COR-L47 (cell line): ENCODE data around the gene PTPDC1.

Experiments
- DNase-seq: peaks from one replicate; lab custom pipeline; 2025; lab: John Stamatoyannopoulos, UW

PTPDC1 gene

GRCh38 chr9:94140791-94141790 is 56.8 kb downstream of the PTPDC1 start:
- DNase-seq = no peak

GRCh38 chr9:94142353-94142752 is 58.1 kb downstream of the PTPDC1 start:
- no peak for DNase-seq

- DNase-seq = no peak
Observed at GRCh38 chr9:94144394-94144793, 60.1 kb downstream of the PTPDC1 start.

GRCh38 chr9:94145640-94146039 is 61.4 kb downstream of the PTPDC1 start:
- no peak for DNase-seq

GRCh38 chr9:94147776-94148175 is 63.5 kb downstream of the PTPDC1 start:
- no peak for DNase-seq

- no peak for DNase-seq
Observed at GRCh38 chr9:94148419-94148818, 64.2 kb downstream of the PTPDC1 start.

- no peak for DNase-seq
Observed at GRCh38 chr9:94149696-94150095, 65.4 kb downstream of the PTPDC1 start.

GRCh38 chr9:94150279-94150828 is 66.1 kb downstream of the PTPDC1 start:
- DNase-seq = no peak

GRCh38 chr9:94150890-94151650 is 66.8 kb downstream of the PTPDC1 start:
- no peak for DNase-seq

GRCh38 chr9:94153905-94154304 is 69.6 kb downstream of the PTPDC1 start:
- DNase-seq = no peak

- DNase-seq = no peak
Observed at GRCh38 chr9:94156348-94157049, 72.2 kb downstream of the PTPDC1 start.

- peak; percentile 95 for DNase-seq
Observed at GRCh38 chr9:94157050-94157801, 73.0 kb downstream of the PTPDC1 start.
